ENCODE measurements around the gene RAB7A. TPM values are rescaled to one million over a fixed set of nuclear protein-coding genes. Genes with fewer than 3 reads are reported as not detected.
"Not testable (repeated sequence)": the region's sequence is repeated elsewhere in the genome, so short reads cannot be mapped to it uniquely, and the experiment has no call there.

Gene RAB7A
- total RNA-seq, 1 experiment from 2014 or later = 155 TPM

- Histone ChIP-seq H3K14ac (ENCODE audit: insufficient read depth, low read length) (no peak overlapping the region), H3K79me2 (ENCODE audit: insufficient read depth, low read length) (peaks cover 31% of the 10 kb centered on the region; the same call in 1 of the 2 replicates), H4K5ac (ENCODE audit: insufficient read length, low read depth, low read length) (no peak overlapping the region), H3K9me3 (ENCODE audit: control insufficient read depth, low read depth, low read length) (no peaks in the 10 kb centered on the region), H3K23me2 (ENCODE audit: insufficient read length, low read depth, low read length, poor library complexity, severe bottlenecking) (no peaks in the 10 kb centered on the region), H2BK20ac (ENCODE audit: low read depth, low read length, poor library complexity, severe bottlenecking) (no peak overlapping the region), H3K4me1 (ENCODE audit: insufficient read depth, low read length) (no peaks in the 10 kb centered on the region), H2AFZ (ENCODE audit: low read length) (no peak overlapping the region), H2AK5ac (ENCODE audit: insufficient read length, low read length) (no peak overlapping the region), H3K4ac (ENCODE audit: low read depth, low read length) (no peak overlapping the region), H3K18ac (ENCODE audit: insufficient read length, low read depth, low read length) (no peak overlapping the region), H3K23ac (ENCODE audit: insufficient read length, low read depth, low read length) (no peak overlapping the region), H4K20me1 (ENCODE audit: control insufficient read depth, insufficient read depth, insufficient read length) (no peaks in the 10 kb centered on the region), H4K8ac (replicated peaks; ENCODE audit: insufficient read length, low read depth, low read length) (no peak overlapping the region), H3K79me1 (ENCODE audit: insufficient read depth, low read depth, low read length, poor library complexity, severe bottlenecking) (peaks cover 20% of the 10 kb centered on the region), H4K91ac (ENCODE audit: insufficient read length, low read depth, low read length) (no peak overlapping the region), H2BK15ac (ENCODE audit: low read depth, low read length) (no peak overlapping the region), H3K9ac (ENCODE audit: extremely low read depth, insufficient read length, low read length) (no peak overlapping the region), H3T11ph (ENCODE audit: low read length) (no peak overlapping the region), H3K27me3 (ENCODE audit: insufficient read depth, low read length) (no peaks in the 10 kb centered on the region), H2BK12ac (ENCODE audit: insufficient read length, low read depth, low read length) (no peak overlapping the region), H2BK5ac (ENCODE audit: insufficient read length, low read length) (no peak overlapping the region), H2BK120ac (ENCODE audit: low read depth, low read length, poor library complexity, severe bottlenecking) (no peak overlapping the region), H3K56ac (ENCODE audit: insufficient read length, low read depth, low read length) (no peak overlapping the region), H3K4me2 (ENCODE audit: insufficient read depth, insufficient read length, low read length) (no peak overlapping the region), H3K27ac (ENCODE audit: insufficient read length, low read depth, low read length) (no peak overlapping the region)
- Mint-ChIP-seq H3K4me3 (no peak overlapping the region), H3K27me3 (ENCODE audit: low read depth) (no peaks in the 10 kb centered on the region), H3K27ac (no peak overlapping the region; a peak in 1 of 7 replicates), H3K9me3 (peaks cover 13 to 21% of the 10 kb centered on the region in 2 experiments), H3K4me1 (peaks cover 13 to 15% of the 10 kb centered on the region in 2 experiments), H3K36me3 (ENCODE audit: insufficient read depth in 1 of 3, low read depth in 3 of 3) (peaks cover 39 to 47% (median 44%) of the 10 kb centered on the region in 3 experiments)
- no peak for TF ChIP-seq CTCF (conservative IDR thresholded peaks at IDR 0.05)
- DNase-seq = no peak
Observed at GRCh38 chr3:128749035-128749434, 23.1 kb downstream of the RAB7A start.

GRCh38 chr3:128749561-128749960, 23.6 kb downstream of the RAB7A start:
- not testable (repeated sequence) for H3K27ac Mint-ChIP-seq; H3K23ac ChIP-seq (ENCODE audit: insufficient read length, low read depth, low read length); H2BK12ac ChIP-seq (ENCODE audit: insufficient read length, low read depth, low read length); H3T11ph ChIP-seq (ENCODE audit: low read length); H3K9me3 ChIP-seq (ENCODE audit: control insufficient read depth, low read depth, low read length); DNase-seq; H4K5ac ChIP-seq (ENCODE audit: insufficient read length, low read depth, low read length); H3K9ac ChIP-seq (ENCODE audit: extremely low read depth, insufficient read length, low read length); H2BK15ac ChIP-seq (ENCODE audit: low read depth, low read length); H4K91ac ChIP-seq (ENCODE audit: insufficient read length, low read depth, low read length); H2BK5ac ChIP-seq (ENCODE audit: insufficient read length, low read length); H3K27ac ChIP-seq (ENCODE audit: insufficient read length, low read depth, low read length); H3K27me3 ChIP-seq (ENCODE audit: insufficient read depth, low read length); H3K4me1 ChIP-seq (ENCODE audit: insufficient read depth, low read length); H3K14ac ChIP-seq (ENCODE audit: insufficient read depth, low read length); H2AFZ ChIP-seq (ENCODE audit: low read length); H3K18ac ChIP-seq (ENCODE audit: insufficient read length, low read depth, low read length); H2AK5ac ChIP-seq (ENCODE audit: insufficient read length, low read length); H4K20me1 ChIP-seq (ENCODE audit: control insufficient read depth, insufficient read depth, insufficient read length); H2BK20ac ChIP-seq (ENCODE audit: low read depth, low read length, poor library complexity, severe bottlenecking); H3K4ac ChIP-seq (ENCODE audit: low read depth, low read length); H3K27me3 Mint-ChIP-seq (ENCODE audit: low read depth); H4K8ac ChIP-seq (replicated peaks; ENCODE audit: insufficient read length, low read depth, low read length); H3K4me3 Mint-ChIP-seq; H3K56ac ChIP-seq (ENCODE audit: insufficient read length, low read depth, low read length); H2BK120ac ChIP-seq (ENCODE audit: low read depth, low read length, poor library complexity, severe bottlenecking); H3K4me2 ChIP-seq (ENCODE audit: insufficient read depth, insufficient read length, low read length); H3K23me2 ChIP-seq (ENCODE audit: insufficient read length, low read depth, low read length, poor library complexity, severe bottlenecking)
- no CpG with 5 or more reads among the region's 5 CpGs for WGBS (ENCODE audit: extremely low coverage, insufficient read length, low lambda C conversion rate)
- H3K9me3 Mint-ChIP-seq = peaks cover 13 to 21% of the 10 kb centered on the region in 2 experiments
- H3K4me1 Mint-ChIP-seq = peaks cover 13 to 17% of the 10 kb centered on the region in 2 experiments
- H3K79me1 ChIP-seq (ENCODE audit: insufficient read depth, low read depth, low read length, poor library complexity, severe bottlenecking) = peaks cover 20% of the 10 kb centered on the region
- H3K36me3 Mint-ChIP-seq (ENCODE audit: insufficient read depth in 1 of 3, low read depth in 3 of 3) = peaks cover 38 to 46% (median 43%) of the 10 kb centered on the region in 3 experiments
- peaks cover 28% of the 10 kb centered on the region; the same call in 1 of the 2 replicates for H3K79me2 ChIP-seq (ENCODE audit: insufficient read depth, low read length)

Data from H9 (cell line).